Activated naive CD4-positive, alpha-beta T cell treated with Interleukin-2 at 50 U/mL for 16 hours (primary cell): ENCODE measurements around the gene HSPA1L.

Experiments used
- DNase-seq: peaks from one replicate; pipeline ENCODE4 v3.0.0-alpha.2; 2020

Gene HSPA1L

GRCh38 chr6:31763619-31763940 is 51.5 kb downstream of the HSPA1L start:
- DNase-seq: no peak

- DNase-seq: no peak
Measured at GRCh38 chr6:31762878-31763618, 52.0 kb downstream of the HSPA1L start.

- DNase-seq: no peak
Measured at GRCh38 chr6:31762356-31762755, 52.7 kb downstream of the HSPA1L start, which contains the start of gene SAPCD1. SAPCD1 (plus strand) TSS chr6:31762656; CDS start chr6:31763055, 399 bp downstream.

GRCh38 chr6:31761343-31761742 is 53.7 kb downstream of the HSPA1L start:
- DNase-seq: no peak

GRCh38 chr6:31760790-31761189 is 54.3 kb downstream of the HSPA1L start:
- DNase-seq: no peak
